SHP77 (cell line): Measurements from ENCODE around the gene MAP1S.

Experiments
- DNase-seq, 2 experiments: peaks; one replicate each; lab custom pipeline; 2025; lab: John Stamatoyannopoulos, UW

MAP1S gene

GRCh38 chr19:17688853-17689595, 30.3 kb upstream of the MAP1S start:
- no peak for DNase-seq

GRCh38 chr19:17692566-17692965, 26.7 kb upstream of the MAP1S start:
- no peak for DNase-seq

- no peak for DNase-seq
These were observed 24.1 kb upstream of the MAP1S start for GRCh38 chr19:17695198-17695597.

GRCh38 chr19:17703824-17704463, 15.3 kb upstream of the MAP1S start:
- DNase-seq = peak in 1 of 2 experiments; percentile 16

- DNase-seq = peak in 1 of 2 experiments; percentile 24
These were observed 12.5 kb upstream of the MAP1S start for GRCh38 chr19:17706750-17707181.

GRCh38 chr19:17711851-17712250, 7.4 kb upstream of the MAP1S start:
- DNase-seq = no peak

GRCh38 chr19:17716309-17716929, 2.9 kb upstream of the MAP1S start:
- no peak for DNase-seq

- DNase-seq = no peak
These were observed 732 bp upstream of the MAP1S start for GRCh38 chr19:17718550-17718946.

- no peak for DNase-seq
These were observed 585 bp downstream of the MAP1S start for GRCh38 chr19:17719730-17720400.

- no peak for DNase-seq
These were observed 1.2 kb downstream of the MAP1S start for GRCh38 chr19:17720440-17720839.

- no peak for DNase-seq
These were observed 1.9 kb downstream of the MAP1S start for GRCh38 chr19:17721111-17721628.

GRCh38 chr19:17721821-17722220, 2.5 kb downstream of the MAP1S start:
- no peak for DNase-seq

GRCh38 chr19:17722655-17723240, 3.5 kb downstream of the MAP1S start:
- DNase-seq = no peak

GRCh38 chr19:17724655-17725054, 5.4 kb downstream of the MAP1S start:
- DNase-seq = no peak

GRCh38 chr19:17725422-17726078, 6.3 kb downstream of the MAP1S start:
- no peak for DNase-seq

- no peak for DNase-seq
These were observed 7.0 kb downstream of the MAP1S start for GRCh38 chr19:17726136-17726741.

- DNase-seq = no peak
These were observed 7.9 kb downstream of the MAP1S start for GRCh38 chr19:17726964-17727773.

GRCh38 chr19:17727843-17728242, 8.6 kb downstream of the MAP1S start:
- DNase-seq = no peak

- no peak for DNase-seq
These were observed 13.8 kb downstream of the MAP1S start for GRCh38 chr19:17733127-17733526.

GRCh38 chr19:17734146-17734545, 14.9 kb downstream of the MAP1S start:
- DNase-seq = no peak
